HEK293 (cell line): ENCODE data around the gene SERPINE2.

ENCODE experiments used
- CTCF ChIA-PET: fragments of 350-600 bp; formaldehyde crosslinking; extraction: SDS; loops from one replicate; lab custom pipeline; 2021; ENCODE audit warnings: antibody characterized with exemption; lab: Yijun Ruan, JAX
- POLR2A ChIA-PET: fragments of 300-600 bp; formaldehyde crosslinking; extraction: SDS; loops from one replicate; lab custom pipeline; 2020; ENCODE audit warnings: antibody characterized with exemption, inconsistent platforms; lab: Yijun Ruan, JAX
- H3K27ac ChIP-seq: fragments of 200-500 bp; sonication (Bioruptor generic); 2 replicates; pipeline ENCODE4 v1.5.1; 2014; ENCODE audit warnings: low read depth, low read length, control low read depth, inconsistent platforms; ENCODE audit errors: extremely low read depth
- H3K36me3 ChIP-seq, 2 experiments: fragments of 200-500 bp in 1 of 2; sonication (Bioruptor generic) in 1 of 2; 1 replicate in 1 of 2; 2 replicates in 1 of 2; pipeline ENCODE4 v1.5.1; 2014 to 2017; ENCODE audit warnings: inconsistent platforms in 2 of 2, low read length in 2 of 2; ENCODE audit not compliant: control insufficient read depth in 2 of 2, insufficient read depth in 1 of 2
- H3K4me1 ChIP-seq: fragments of 200-500 bp; sonication (Bioruptor generic); 2 replicates; pipeline ENCODE4 v1.5.1; 2014; ENCODE audit warnings: mild to moderate bottlenecking, low read length, inconsistent platforms; ENCODE audit not compliant: control insufficient read depth, insufficient read depth
- H3K4me3 ChIP-seq: 2 replicates; pipeline ENCODE4 v1.5.1; 2011; ENCODE audit warnings: low read depth, mild to moderate bottlenecking, control low read depth, low read length, moderate library complexity
- H3K9me3 ChIP-seq: fragments of 200-500 bp; sonication (Bioruptor generic); 2 replicates; pipeline ENCODE4 v1.5.1; 2014; ENCODE audit warnings: low read depth, low read length, inconsistent platforms; ENCODE audit not compliant: control insufficient read depth, insufficient read depth
- FEZF1 ChIP-seq: fragments of 450-650 bp; formaldehyde crosslinking; IDR thresholded peaks from 2 replicates; pipeline ENCODE4 v1.5.1; 2016; ENCODE audit warnings: missing biosample characterization, missing genetic modification characterization
- OSR2 ChIP-seq: fragments of 450-650 bp; formaldehyde crosslinking; IDR thresholded peaks from 2 replicates; pipeline ENCODE4 v1.5.1; 2016; ENCODE audit warnings: missing biosample characterization, missing genetic modification characterization
- PRDM2 ChIP-seq: fragments of 450-650 bp; formaldehyde crosslinking; IDR thresholded peaks from 2 replicates; pipeline ENCODE4 v1.5.1; 2016; ENCODE audit warnings: missing biosample characterization, missing genetic modification characterization, borderline replicate concordance
- SP2 ChIP-seq: fragments of 450-650 bp; formaldehyde crosslinking; IDR thresholded peaks from 2 replicates; pipeline ENCODE4 v1.5.1; 2016; ENCODE audit warnings: missing biosample characterization, missing genetic modification characterization
- WT1 ChIP-seq: fragments of 450-650 bp; formaldehyde crosslinking; IDR thresholded peaks from 2 replicates; pipeline ENCODE4 v1.5.1; 2016; ENCODE audit warnings: missing biosample characterization, missing genetic modification characterization
- ZFP41 ChIP-seq: fragments of 450-650 bp; formaldehyde crosslinking; IDR thresholded peaks from 2 replicates; pipeline ENCODE4 v1.5.1; 2016; ENCODE audit warnings: missing biosample characterization, missing genetic modification characterization, borderline replicate concordance
- ZNF488 ChIP-seq: fragments of 450-650 bp; formaldehyde crosslinking; IDR thresholded peaks from 2 replicates; pipeline ENCODE4 v1.5.1; 2016; ENCODE audit warnings: missing biosample characterization, missing genetic modification characterization
- ZNF514 ChIP-seq: fragments of 450-650 bp; formaldehyde crosslinking; IDR thresholded peaks from 2 replicates; pipeline ENCODE4 v1.5.1; 2016; ENCODE audit warnings: missing biosample characterization, missing genetic modification characterization
- ZNF791 ChIP-seq: fragments of 450-650 bp; formaldehyde crosslinking; IDR thresholded peaks from 2 replicates; pipeline ENCODE4 v1.5.1; 2016; ENCODE audit warnings: missing biosample characterization, missing genetic modification characterization
- TF ChIP-seq, protein P1 (sequence below): fragments of 450-650 bp; formaldehyde crosslinking; IDR thresholded peaks from 2 replicates; pipeline ENCODE4 v1.5.1; 2016; ENCODE audit warnings: missing biosample characterization, missing genetic modification characterization
- TF ChIP-seq, protein P2 (sequence below): fragments of 450-650 bp; formaldehyde crosslinking; IDR thresholded peaks from 2 replicates; pipeline ENCODE4 v1.5.0; 2017; ENCODE audit warnings: missing biosample characterization, missing genetic modification characterization, borderline replicate concordance
- TF ChIP-seq, protein P3 (sequence below): sonication (generic); formaldehyde crosslinking; IDR thresholded peaks from 2 replicates; pipeline ENCODE4 v1.8.1; 2022; ENCODE audit warnings: mild to moderate bottlenecking, moderate library complexity, missing genetic modification reagents

The SERPINE2 gene

GRCh38 chr2:224085811-224086210, 46.7 kb upstream of the SERPINE2 start:
- ChIA-PET CTCF (interaction anchor here (0.6 to 1.7 kb wide), 2 partner anchors 92 to 323 kb away, joined by 4 to 5 read pairs; no protein-coding TSS in a partner anchor), POLR2A (no interaction called here)
- no peaks in the 10 kb centered on the region for H3K9me3 ChIP-seq
- no peak for TF ChIP-seq FEZF1 (tag by site-specific recombination)
- TF ChIP-seq, protein P1, sequence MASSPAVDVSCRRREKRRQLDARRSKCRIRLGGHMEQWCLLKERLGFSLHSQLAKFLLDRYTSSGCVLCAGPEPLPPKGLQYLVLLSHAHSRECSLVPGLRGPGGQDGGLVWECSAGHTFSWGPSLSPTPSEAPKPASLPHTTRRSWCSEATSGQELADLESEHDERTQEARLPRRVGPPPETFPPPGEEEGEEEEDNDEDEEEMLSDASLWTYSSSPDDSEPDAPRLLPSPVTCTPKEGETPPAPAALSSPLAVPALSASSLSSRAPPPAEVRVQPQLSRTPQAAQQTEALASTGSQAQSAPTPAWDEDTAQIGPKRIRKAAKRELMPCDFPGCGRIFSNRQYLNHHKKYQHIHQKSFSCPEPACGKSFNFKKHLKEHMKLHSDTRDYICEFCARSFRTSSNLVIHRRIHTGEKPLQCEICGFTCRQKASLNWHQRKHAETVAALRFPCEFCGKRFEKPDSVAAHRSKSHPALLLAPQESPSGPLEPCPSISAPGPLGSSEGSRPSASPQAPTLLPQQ (tag by site-specific recombination) = no peak
- TF ChIP-seq ZNF514 (tag by site-specific recombination) = no peak
- TF ChIP-seq SP2 (tag by site-specific recombination) = no peak
- TF ChIP-seq ZNF488 (tag by site-specific recombination) = no peak
- TF ChIP-seq ZNF791 = no peak
- no peak overlapping the region for H3K27ac ChIP-seq
- H3K36me3 ChIP-seq = no peaks in the 10 kb centered on the region
- H3K4me3 ChIP-seq = no peak overlapping the region
- H3K4me1 ChIP-seq = peaks cover 8% of the 10 kb centered on the region

GRCh38 chr2:224085246-224085645, 46.2 kb upstream of the SERPINE2 start:
- no peak overlapping the region for H3K27ac ChIP-seq
- peaks cover 8% of the 10 kb centered on the region for H3K4me1 ChIP-seq
- TF ChIP-seq, protein P2, sequence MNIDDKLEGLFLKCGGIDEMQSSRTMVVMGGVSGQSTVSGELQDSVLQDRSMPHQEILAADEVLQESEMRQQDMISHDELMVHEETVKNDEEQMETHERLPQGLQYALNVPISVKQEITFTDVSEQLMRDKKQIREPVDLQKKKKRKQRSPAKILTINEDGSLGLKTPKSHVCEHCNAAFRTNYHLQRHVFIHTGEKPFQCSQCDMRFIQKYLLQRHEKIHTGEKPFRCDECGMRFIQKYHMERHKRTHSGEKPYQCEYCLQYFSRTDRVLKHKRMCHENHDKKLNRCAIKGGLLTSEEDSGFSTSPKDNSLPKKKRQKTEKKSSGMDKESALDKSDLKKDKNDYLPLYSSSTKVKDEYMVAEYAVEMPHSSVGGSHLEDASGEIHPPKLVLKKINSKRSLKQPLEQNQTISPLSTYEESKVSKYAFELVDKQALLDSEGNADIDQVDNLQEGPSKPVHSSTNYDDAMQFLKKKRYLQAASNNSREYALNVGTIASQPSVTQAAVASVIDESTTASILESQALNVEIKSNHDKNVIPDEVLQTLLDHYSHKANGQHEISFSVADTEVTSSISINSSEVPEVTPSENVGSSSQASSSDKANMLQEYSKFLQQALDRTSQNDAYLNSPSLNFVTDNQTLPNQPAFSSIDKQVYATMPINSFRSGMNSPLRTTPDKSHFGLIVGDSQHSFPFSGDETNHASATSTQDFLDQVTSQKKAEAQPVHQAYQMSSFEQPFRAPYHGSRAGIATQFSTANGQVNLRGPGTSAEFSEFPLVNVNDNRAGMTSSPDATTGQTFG (tag by site-specific recombination) = no peak
- TF ChIP-seq WT1 (tag by site-specific recombination) (no peak), PRDM2 (no peak)
- ChIA-PET CTCF (interaction anchor here (1.7 kb wide), 1 partner anchor 92 kb away, joined by 5 read pairs; no protein-coding TSS in a partner anchor), POLR2A (no interaction called here)
- H3K36me3 ChIP-seq = no peaks in the 10 kb centered on the region
- H3K4me3 ChIP-seq = no peak overlapping the region
- H3K9me3 ChIP-seq = no peaks in the 10 kb centered on the region

DNA sequence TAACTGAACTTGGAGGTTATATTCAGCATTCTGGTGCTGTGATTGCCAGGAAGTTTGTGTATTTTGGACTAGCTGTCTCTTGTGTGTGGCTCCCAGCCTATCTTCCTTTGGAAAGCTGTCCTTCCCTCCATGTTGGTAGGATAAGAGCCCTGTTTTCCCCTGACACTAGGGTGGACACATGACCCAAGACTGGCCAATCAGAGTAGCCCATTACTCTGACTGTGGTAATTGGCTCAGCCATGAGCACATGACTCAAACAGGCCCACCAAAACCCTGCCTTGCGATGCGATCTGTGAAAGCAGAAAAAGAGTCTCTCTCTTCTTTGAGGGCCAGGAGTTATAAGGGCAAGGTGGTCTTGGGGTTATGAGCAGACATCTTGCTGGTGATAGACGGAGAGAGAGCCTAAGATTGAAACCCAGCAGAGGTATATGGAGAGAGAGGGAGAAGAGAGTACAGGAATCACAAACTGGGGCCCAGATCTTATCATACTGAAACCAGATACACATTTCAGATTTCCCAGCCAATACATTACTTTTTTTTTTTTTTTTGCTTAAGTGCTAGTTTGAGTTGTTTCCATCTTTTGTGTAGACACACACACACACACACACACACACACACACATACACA, 45.3 kb upstream of the SERPINE2 start:
- ChIA-PET CTCF (interaction anchor here (0.7 kb wide), 1 partner anchor 31 kb away, joined by 4 read pairs; no protein-coding TSS in a partner anchor), POLR2A (no interaction called here)
- no peak overlapping the region for H3K27ac ChIP-seq

More for the DNA sequence above, 45.3 kb upstream of the SERPINE2 start:
- TF ChIP-seq ZFP41 (tag by site-specific recombination) = no peak
- TF ChIP-seq OSR2 (tag by site-specific recombination) = no peak
- TF ChIP-seq, protein P3, sequence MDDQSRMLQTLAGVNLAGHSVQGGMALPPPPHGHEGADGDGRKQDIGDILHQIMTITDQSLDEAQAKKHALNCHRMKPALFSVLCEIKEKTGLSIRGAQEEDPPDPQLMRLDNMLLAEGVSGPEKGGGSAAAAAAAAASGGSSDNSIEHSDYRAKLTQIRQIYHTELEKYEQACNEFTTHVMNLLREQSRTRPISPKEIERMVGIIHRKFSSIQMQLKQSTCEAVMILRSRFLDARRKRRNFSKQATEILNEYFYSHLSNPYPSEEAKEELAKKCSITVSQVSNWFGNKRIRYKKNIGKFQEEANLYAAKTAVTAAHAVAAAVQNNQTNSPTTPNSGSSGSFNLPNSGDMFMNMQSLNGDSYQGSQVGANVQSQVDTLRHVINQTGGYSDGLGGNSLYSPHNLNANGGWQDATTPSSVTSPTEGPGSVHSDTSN (CRISPR knock-in tag) = no peak
- Histone ChIP-seq H3K9me3 (no peaks in the 10 kb centered on the region), H3K4me1 (peaks cover 8% of the 10 kb centered on the region), H3K4me3 (no peak overlapping the region), H3K36me3 (no peaks in the 10 kb centered on the region)
